Subcutaneous abdominal adipose tissue (tissue), 5 donors: ENCODE results near the gene XRCC5.

Source experiments
- H3K27ac ChIP-seq: one replicate; pipeline ENCODE4 v1.7.0; 2013; ENCODE audit warnings: low read depth, mild to moderate bottlenecking, inconsistent platforms, low read length, moderate library complexity
- H3K27me3 ChIP-seq, 5 donors: one replicate each; pipeline ENCODE4 v1.7.0; 2013; ENCODE audit warnings: low read length in 5 of 5, inconsistent platforms in 1 of 5; ENCODE audit not compliant: control insufficient read depth in 5 of 5, insufficient read depth in 4 of 5
- H3K36me3 ChIP-seq, 5 donors: one replicate each; pipeline ENCODE4 v1.7.0; 2013; ENCODE audit warnings: low read length in 5 of 5; ENCODE audit not compliant: control insufficient read depth in 5 of 5, insufficient read depth in 5 of 5
- H3K4me1 ChIP-seq, 5 donors: one replicate each; pipeline ENCODE4 v1.7.0; 2013; ENCODE audit warnings: low read length in 5 of 5, mild to moderate bottlenecking in 3 of 5, moderate library complexity in 1 of 5; ENCODE audit not compliant: control insufficient read depth in 5 of 5, insufficient read depth in 5 of 5
- H3K4me3 ChIP-seq, 5 donors: one replicate each; pipeline ENCODE4 v1.7.0; 2013; ENCODE audit warnings: low read length in 5 of 5, low read depth in 1 of 5
- H3K9ac ChIP-seq, 5 donors: one replicate each; pipeline ENCODE4 v1.7.0; 2013; ENCODE audit warnings: low read length in 5 of 5, mild to moderate bottlenecking in 4 of 5, moderate library complexity in 3 of 5
- H3K9me3 ChIP-seq, 5 donors: one replicate each; pipeline ENCODE4 v1.7.0; 2013; ENCODE audit warnings: low read length in 5 of 5; ENCODE audit not compliant: control insufficient read depth in 5 of 5
- donor health status: healthy.
- donor health status: healthy.
- donor health status: healthy.
- donor health status: healthy.
- donor health status: healthy.

Gene XRCC5

DNA sequence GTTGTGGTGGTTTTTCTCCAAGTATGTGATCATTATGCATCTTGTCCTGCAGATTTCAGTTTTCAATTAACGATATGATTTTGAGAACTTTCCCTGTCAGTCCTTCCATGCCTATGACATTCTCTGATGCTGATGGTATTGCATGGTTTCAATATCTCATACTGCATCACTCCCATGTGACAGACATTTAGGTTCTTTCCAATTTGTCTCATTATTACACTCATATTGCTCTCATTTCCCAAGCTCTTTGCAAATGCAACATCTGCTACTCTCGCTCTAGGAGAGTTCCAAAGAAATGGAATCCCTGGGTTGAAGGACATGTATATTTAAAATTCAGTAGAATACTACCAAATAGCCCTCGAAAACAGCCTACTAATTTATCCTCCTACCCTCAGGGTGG is 137.6 kb downstream of the XRCC5 start:
- Histone ChIP-seq H3K27ac (no peak overlapping the region), H3K4me1 (no peaks in the 10 kb centered on the region), H3K9ac (no peak overlapping the region), H3K9me3 (no peaks in the 10 kb centered on the region), H3K4me3 (no peak overlapping the region), H3K27me3 (no peaks in the 10 kb centered on the region), H3K36me3 (no peaks in the 10 kb centered on the region)
